Measurements from ENCODE around the gene CLEC18A. TPM values are rescaled to one million over a fixed set of nuclear protein-coding genes. Genes with fewer than 3 reads are reported as not detected.

Gene CLEC18A
- total RNA-seq, 1 donor from 2014 or later = 1.1 TPM

- Mint-ChIP-seq H3K27ac (ENCODE audit: unreplicated experiment) (no peak overlapping the region), H3K9me3 (ENCODE audit: unreplicated experiment) (no peaks in the 10 kb centered on the region), H3K4me1 (ENCODE audit: unreplicated experiment) (no peaks in the 10 kb centered on the region), H3K27me3 (ENCODE audit: unreplicated experiment) (no peaks in the 10 kb centered on the region), H3K4me3 (ENCODE audit: unreplicated experiment) (no peak overlapping the region), H3K36me3 (ENCODE audit: unreplicated experiment) (peaks cover 37% of the 10 kb centered on the region)
- TF ChIP-seq, protein P1, sequence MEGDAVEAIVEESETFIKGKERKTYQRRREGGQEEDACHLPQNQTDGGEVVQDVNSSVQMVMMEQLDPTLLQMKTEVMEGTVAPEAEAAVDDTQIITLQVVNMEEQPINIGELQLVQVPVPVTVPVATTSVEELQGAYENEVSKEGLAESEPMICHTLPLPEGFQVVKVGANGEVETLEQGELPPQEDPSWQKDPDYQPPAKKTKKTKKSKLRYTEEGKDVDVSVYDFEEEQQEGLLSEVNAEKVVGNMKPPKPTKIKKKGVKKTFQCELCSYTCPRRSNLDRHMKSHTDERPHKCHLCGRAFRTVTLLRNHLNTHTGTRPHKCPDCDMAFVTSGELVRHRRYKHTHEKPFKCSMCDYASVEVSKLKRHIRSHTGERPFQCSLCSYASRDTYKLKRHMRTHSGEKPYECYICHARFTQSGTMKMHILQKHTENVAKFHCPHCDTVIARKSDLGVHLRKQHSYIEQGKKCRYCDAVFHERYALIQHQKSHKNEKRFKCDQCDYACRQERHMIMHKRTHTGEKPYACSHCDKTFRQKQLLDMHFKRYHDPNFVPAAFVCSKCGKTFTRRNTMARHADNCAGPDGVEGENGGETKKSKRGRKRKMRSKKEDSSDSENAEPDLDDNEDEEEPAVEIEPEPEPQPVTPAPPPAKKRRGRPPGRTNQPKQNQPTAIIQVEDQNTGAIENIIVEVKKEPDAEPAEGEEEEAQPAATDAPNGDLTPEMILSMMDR (IDR thresholded peaks at IDR 0.05) = no peak
- no peak for DNase-seq (ENCODE audit: extremely low spot score, unreplicated experiment)
Measured at GRCh38 chr16:69936751-69937211, 14.4 kb upstream of the CLEC18A start.

DNA sequence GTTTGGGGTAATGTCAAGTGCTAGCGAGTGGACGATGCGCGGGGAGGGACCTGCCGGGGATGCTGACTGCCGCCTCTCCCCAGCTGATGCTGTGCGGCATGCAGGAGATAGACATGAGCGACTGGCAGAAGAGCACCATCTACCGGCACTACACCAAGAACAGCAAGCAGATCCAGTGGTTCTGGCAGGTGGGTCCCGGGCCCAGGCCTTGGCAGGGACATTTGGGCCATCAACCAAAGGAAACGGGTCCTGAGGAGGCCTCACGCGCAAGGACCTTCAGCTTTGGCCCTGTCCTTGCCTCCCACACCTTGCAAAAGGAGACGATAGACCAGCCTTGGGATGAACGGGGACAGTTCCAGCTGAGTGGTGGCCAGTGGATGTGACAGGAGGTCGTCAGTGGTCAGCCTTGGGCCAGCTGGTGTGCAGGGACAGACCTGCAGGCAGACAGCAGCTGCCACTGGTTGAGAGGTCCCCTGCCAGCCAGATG lies 13.6 kb upstream of the CLEC18A start:
- H3K36me3 Mint-ChIP-seq (ENCODE audit: unreplicated experiment) = peaks cover 31% of the 10 kb centered on the region
- no peak for DNase-seq (ENCODE audit: extremely low spot score, unreplicated experiment)
- H3K4me1 Mint-ChIP-seq (ENCODE audit: unreplicated experiment) = no peaks in the 10 kb centered on the region
- H3K9me3 Mint-ChIP-seq (ENCODE audit: unreplicated experiment) = no peaks in the 10 kb centered on the region
- no peak overlapping the region for H3K27ac Mint-ChIP-seq (ENCODE audit: unreplicated experiment)
- no peaks in the 10 kb centered on the region for H3K27me3 Mint-ChIP-seq (ENCODE audit: unreplicated experiment)
- TF ChIP-seq, protein P1 (IDR thresholded peaks at IDR 0.05) = peak; percentile 41
- H3K4me3 Mint-ChIP-seq (ENCODE audit: unreplicated experiment) = no peak overlapping the region

GRCh38 chr16:69938981-69939820 lies 11.9 kb upstream of the CLEC18A start:
- no peak overlapping the region for H3K27ac Mint-ChIP-seq (ENCODE audit: unreplicated experiment)
- no peak for DNase-seq (ENCODE audit: extremely low spot score, unreplicated experiment)
- TF ChIP-seq, protein P1 (IDR thresholded peaks at IDR 0.05) = no peak
- no peak overlapping the region for H3K4me3 Mint-ChIP-seq (ENCODE audit: unreplicated experiment)
- peaks cover 25% of the 10 kb centered on the region for H3K36me3 Mint-ChIP-seq (ENCODE audit: unreplicated experiment)
- H3K4me1 Mint-ChIP-seq (ENCODE audit: unreplicated experiment) = peaks cover 8% of the 10 kb centered on the region
- H3K9me3 Mint-ChIP-seq (ENCODE audit: unreplicated experiment) = no peaks in the 10 kb centered on the region
- H3K27me3 Mint-ChIP-seq (ENCODE audit: unreplicated experiment) = no peaks in the 10 kb centered on the region

DNA sequence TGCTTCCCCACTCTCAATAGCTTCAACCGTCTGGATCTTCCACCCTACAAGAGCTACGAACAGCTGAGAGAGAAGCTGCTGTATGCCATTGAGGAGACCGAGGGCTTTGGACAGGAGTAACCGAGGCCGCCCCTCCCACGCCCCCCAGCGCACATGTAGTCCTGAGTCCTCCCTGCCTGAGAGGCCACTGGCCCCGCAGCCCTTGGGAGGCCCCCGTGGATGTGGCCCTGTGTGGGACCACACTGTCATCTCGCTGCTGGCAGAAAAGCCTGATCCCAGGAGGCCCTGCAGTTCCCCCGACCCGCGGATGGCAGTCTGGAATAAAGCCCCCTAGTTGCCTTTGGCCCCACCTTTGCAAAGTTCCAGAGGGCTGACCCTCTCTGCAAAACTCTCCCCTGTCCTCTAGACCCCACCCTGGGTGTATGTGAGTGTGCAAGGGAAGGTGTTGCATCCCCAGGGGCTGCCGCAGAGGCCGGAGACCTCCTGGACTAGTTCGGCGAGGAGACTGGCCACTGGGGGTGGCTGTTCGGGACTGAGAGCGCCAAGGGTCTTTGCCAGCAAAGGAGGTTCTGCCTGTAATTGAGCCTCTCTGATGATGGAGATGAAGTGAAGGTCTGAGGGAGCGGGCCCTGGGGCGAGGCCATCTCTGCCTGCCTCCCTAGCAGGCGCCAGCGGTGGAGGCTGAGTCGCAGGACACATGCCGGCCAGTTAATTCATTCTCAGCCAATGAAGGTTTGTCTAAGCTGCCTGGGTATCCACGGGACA lies 11.1 kb upstream of the CLEC18A start:
- peaks cover 8% of the 10 kb centered on the region for H3K4me1 Mint-ChIP-seq (ENCODE audit: unreplicated experiment)
- no peak for DNase-seq (ENCODE audit: extremely low spot score, unreplicated experiment)

More for the DNA sequence above, 11.1 kb upstream of the CLEC18A start:
- TF ChIP-seq, protein P1 (IDR thresholded peaks at IDR 0.05) = no peak
- no peak overlapping the region for H3K4me3 Mint-ChIP-seq (ENCODE audit: unreplicated experiment)
- no peaks in the 10 kb centered on the region for H3K27me3 Mint-ChIP-seq (ENCODE audit: unreplicated experiment)
- H3K36me3 Mint-ChIP-seq (ENCODE audit: unreplicated experiment) = peaks cover 24% of the 10 kb centered on the region
- H3K27ac Mint-ChIP-seq (ENCODE audit: unreplicated experiment) = no peak overlapping the region
- no peaks in the 10 kb centered on the region for H3K9me3 Mint-ChIP-seq (ENCODE audit: unreplicated experiment)
